KG1 (cell line): ENCODE measurements around the gene ELMO1.
A peak's percentile ranks its signal among the peaks of the same experiment; 100 is the strongest.

Experiments
- DNase-seq: peaks from one replicate; lab custom pipeline; 2025; lab: John Stamatoyannopoulos, UW

The ELMO1 gene

DNA sequence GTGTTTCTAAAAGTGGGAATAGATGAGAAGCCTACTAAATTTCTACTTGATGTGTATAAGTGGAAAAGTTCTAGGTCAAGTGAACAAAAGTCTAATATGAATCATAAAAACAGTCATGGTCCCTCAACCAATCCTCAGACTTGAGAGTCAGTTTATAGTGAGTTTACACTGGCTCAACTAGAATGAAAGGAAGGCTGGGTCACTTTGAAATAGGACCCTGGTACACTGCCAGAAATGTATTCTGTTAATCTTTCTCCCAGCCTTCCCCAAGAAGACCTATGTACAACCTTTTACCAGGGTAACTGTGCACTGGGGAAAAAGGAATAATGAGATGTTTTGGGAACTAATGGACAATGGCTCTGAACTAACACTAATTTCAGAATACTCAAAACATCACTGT lies 17.3 kb downstream of the ELMO1 start:
- DNase-seq, result no peak

DNA sequence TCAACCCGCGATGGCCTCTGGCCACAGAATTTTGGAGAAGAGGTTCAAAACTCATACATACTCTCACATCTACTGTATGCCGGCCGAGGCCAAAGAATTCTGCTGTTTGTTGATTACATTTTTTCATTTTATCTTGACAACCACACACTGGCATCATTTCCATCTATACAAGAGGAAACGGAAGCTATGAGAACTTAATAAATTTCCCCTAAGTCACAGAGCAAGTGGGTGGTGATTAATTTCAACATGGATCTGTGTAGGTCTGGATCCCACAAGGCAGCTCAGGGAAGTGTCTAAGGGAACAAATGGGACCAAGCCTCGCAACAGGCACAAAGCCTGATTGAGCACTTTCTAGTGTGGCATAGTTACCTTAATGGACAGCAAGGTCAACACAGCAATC lies 18.0 kb downstream of the ELMO1 start:
- no peak for DNase-seq

DNA sequence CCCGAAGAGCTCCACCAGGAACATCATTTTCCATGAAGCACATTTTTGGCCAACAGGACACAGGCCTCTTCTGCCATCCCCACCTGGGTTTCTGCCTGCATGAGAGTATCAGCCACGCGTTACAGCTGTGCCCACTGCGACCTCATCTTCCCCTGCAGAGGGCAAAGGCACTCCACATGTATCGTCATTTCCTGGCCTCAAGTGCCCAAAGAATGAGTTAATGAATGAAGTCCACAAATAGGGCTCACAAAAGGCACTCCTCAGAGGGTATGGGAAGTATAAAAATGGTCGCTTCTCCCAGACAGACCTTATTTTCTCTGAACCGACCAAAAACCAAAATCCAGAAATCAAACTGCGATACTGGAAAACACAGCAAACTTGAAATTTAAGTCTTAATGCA lies 18.5 kb downstream of the ELMO1 start:
- DNase-seq, result no peak

DNA sequence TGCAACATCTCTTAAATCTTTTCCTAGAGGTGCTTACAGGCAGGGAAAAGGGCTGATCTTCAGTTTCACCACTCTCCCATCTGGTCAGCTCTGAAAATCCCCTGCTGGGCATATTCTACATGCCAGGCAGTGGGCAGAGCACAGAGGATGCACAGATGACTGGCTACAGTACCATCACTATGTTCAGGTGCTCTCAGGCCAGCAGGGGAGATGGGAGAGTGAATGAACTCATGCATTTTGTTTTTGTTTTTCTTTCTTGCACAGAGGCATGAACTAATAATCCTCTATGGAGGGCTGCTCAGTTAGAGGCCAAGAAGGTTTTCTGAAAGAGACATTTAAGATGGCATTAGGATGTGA lies 19.3 kb downstream of the ELMO1 start:
- DNase-seq, result no peak

DNA sequence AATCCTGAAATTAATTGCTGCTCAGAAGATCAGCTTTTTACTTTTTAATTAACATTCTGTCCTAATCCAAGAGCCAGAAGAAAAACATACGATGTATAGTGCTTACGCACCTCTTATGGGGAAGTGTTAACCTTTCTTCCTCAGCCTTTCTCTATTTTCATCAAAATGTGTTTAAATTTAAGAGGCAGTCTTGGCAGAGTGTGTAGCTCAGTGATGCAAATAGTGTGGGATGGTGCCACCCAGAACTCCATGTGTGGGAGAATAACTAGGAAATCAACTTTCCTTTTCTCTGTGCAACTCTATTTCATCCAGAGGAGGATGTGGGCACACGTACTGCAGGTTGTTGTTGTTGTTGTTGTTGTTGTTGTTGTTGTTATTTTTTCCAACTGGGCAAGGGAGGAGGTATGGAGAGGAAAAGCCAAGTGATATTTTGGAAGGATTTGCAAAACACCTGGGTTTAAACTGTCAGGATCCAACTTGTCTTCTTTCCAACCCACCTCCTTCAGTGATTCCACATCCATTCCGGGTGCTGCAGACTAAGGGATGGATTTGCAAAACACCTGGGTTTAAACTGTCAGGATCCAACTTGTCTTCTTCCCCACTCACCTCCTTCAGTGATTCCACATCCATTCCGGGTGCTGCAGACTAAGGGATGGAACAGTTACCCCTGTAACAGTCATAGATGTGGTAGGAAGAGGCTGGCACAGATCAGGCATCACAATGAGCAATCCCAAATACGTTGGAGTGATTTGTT lies 19.8 kb downstream of the ELMO1 start:
- DNase-seq, result no peak

DNA sequence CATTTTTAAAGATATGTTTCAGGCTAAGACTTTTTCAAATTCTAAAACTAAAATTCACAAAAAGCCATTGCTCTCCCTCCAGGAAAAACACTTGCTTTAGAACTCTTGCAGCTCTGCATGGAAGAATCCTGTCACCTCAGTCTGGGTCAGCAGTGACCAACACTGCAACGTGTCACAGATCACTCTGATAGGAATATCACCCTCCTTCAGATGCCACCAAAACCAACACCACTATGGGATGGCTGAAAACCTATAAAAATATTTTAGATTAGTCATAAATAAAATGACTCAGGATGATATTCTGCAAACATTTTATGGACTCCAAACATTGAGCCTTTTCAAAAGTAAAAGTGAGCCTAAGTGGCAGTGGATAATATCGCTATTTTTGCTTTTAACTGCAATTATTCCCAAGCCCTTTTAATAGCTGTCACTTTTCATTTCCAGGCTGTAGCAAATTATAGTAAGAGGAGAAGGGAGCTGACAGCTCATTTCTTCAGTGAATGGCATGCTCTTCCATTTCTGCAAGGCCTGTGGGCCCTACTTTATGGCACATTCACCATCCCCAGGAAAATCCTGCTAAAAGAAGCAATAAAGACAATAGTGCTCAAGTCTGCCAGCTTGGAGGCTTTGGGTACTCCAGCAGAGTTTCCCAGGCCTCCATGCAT lies 21.3 kb downstream of the ELMO1 start:
- DNase-seq, result no peak

DNA sequence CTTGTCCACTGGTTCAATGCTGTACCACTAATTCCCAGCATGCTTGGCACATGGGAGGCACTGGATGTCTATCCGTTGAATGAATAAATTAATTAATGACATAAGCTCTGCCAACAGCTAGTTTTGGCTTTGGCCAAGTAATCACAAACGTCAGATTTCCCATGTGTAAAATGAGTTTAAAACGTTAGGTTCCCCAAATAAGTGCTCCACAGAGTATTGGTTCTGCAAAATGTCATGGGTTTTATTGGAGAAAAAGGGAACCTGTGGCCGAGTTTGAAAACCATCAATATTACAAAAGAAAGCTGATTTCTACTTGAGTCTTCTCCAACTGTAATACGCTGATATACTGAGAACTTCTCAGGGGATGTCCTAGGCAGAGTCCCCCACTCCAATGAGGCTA lies 23.2 kb downstream of the ELMO1 start:
- DNase-seq, result no peak

DNA sequence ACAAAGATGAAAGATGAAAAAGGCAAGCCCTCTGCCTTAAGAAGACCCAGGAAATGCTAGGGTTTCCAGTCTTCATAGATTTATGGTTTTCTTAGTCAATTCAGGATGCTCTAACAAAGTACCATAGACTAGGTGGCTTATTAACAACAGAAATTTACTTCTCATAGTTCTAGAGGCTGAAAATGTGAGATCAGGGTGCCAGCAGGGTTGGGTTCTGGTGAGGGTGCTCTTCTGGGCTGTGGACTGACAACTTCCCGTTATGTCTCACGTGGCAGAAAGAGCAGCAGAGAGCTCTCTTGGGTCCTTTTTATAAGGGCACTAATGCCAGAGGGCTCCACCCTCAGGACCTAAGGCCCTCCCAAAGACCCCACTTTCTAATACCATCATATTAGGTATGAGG lies 23.7 kb downstream of the ELMO1 start:
- DNase-seq, result no peak

DNA sequence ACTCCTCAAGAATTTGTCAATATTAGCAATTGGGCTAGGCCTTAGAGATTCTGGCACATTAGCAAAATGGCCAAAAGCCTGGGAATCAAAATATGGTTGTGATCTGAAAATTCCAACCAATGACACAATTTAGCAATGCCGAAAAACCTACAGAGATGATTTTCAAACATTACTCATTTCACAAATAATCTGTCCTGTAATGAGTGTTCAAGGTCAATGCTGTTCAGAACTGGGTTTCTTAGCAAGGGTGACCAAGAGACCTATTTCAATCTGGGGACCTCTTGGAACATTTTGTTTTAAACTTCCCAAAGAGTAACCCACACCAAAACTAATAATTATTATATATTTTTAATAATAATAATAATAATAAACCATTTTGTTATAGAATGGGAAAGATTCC lies 24.1 kb downstream of the ELMO1 start:
- no peak for DNase-seq

DNA sequence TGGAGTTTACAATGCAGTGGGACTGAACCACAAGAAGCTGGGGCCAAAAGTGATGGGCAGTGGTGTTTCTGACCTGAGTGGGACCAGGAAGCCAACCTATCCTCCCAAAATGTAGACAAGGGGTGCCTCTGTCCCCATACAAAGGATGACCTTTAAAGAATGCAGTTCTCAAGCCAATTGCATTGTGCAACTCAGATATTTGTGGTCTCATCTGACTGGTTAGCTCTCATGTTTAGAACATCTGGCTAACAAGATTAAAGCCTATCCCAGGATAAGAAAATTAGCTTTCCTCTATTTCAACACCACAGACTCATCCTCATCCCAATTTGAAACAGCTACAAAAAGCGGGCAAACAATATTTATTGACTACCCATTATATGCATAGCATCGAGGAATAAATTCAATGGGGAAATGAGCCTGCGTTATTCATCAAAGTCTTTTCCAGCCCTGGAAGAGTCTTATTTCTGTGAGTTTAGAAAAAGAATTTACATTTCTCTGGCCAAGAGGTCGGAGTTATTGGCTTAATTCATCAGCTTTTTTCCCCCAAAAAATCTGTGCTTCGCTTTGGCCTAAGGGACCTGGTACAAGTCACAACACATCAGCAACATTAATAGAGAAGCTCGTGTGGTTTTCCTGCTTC lies 26.7 kb downstream of the ELMO1 start:
- DNase-seq, result no peak

DNA sequence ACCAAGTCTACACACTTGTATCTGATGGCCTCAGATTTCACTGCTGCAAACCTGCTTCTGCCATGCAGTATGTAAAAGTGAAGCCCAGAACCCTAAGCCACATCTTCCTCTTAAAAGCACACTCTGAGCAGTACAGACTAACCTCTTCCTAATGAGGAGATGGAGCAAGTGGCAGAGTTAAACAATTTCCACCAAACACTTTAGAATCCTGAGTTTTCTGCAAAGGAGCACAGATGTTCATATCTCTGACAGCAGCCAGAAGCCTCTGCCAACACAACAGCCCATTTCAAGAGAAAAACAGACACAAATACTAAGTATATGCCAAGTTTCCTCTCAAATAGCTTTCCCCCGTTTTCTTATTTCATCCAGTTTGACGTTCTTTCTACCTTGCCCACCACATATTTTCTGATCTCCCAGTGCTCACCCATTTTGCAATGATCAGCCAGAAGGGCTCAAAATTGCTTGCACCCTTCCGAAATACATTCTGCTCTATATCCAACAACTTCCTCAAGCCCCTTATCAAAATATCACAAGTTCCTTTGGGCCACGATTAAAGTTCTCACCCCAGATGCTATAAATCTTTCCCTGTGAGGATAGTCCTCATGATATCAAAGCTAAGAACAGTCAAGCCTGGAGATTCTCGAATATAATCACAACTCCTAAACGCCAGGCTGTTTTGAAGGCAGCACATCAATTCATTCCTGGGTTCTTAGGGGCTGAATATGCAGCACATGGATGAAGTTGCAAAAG lies 27.5 kb downstream of the ELMO1 start:
- DNase-seq, result no peak

DNA sequence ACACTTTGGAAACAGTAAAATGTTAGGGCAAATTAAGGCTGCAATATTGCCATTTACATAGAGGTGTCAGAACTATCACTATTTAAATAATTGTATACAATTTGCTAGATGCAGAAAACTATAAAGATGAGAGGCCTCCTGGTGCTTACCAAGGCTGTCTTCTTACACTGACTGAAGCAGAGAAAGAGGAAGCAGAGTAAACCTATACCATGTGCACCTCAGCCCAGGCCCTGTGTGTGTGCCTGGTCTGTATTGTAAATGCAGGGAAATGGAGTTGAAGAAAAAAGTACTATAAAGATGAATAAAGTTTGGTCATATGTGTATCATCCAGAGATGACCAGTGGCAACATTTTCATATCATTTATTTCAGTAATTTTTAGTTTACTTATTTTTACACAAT lies 29.2 kb downstream of the ELMO1 start:
- peak; percentile 39 for DNase-seq

DNA sequence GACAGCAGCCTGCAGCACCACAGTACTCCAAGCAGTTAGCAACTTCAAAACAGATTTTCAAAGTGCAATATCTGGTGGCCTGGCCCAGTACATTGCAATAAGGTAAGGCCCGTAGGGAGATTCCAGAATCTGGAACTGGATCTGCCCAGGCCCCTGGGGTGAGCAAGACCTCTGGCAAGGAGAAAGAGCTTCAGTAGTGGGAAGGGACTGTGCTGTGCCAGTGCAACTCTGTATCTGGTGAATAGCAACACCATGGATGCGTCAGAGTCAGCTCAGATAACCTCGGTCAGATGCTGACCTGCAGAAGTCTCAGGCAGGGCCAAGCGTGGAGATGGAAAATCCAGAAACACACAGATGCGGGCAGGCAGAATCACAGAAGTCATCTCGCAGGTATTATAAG lies 30.3 kb downstream of the ELMO1 start:
- DNase-seq, result no peak

DNA sequence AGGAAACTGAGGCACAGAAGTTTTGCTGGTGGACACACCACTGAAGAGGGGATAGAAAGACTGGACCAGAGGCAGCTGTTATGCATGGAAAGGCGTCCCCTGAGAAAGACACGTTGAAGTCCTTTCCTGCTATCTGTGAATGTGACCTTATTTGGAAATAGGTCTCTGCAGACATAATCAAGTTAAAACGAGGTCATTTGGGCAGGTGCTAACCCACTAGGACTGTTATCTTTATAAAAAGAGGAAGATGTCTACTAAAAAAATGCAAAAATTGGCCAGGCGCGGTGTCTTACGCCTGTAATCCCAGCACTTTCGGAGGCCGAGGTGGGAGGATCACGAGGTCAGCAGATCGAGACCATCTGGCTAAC lies 31.6 kb downstream of the ELMO1 start:
- DNase-seq, result no peak

DNA sequence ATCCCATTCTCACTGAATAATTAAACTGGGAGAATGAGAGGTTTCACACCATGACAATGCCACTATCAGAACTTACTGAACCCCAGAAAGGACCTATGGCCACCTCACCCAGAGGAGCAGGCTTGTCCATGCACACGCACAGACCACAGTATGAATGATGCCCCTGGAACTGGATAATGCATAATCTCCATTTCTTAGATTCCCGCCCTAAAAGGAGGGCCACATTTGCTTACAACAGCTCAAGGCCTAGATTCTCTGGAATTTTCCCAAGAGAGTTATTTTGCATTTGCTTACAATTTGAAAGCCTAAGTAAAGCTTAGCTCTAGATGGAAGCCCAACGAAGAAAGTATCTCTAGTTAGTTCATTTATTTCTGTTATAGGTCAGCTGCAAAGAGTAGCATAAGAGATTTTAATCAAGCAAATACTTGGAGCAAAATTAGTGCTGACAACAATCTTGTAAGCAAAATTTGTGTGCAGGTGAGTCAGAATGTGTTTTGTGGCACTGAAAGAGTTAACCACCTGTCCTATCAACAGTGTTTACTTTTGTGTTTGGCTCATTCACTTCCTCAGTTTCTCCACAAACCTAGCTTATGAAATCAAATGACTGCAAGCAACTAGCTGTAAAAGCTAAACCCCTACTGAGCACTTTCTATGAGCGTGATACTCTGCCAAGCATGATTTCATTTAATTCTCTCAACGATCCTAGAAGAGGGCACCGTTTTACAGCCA lies 32.1 kb downstream of the ELMO1 start:
- DNase-seq, result no peak

DNA sequence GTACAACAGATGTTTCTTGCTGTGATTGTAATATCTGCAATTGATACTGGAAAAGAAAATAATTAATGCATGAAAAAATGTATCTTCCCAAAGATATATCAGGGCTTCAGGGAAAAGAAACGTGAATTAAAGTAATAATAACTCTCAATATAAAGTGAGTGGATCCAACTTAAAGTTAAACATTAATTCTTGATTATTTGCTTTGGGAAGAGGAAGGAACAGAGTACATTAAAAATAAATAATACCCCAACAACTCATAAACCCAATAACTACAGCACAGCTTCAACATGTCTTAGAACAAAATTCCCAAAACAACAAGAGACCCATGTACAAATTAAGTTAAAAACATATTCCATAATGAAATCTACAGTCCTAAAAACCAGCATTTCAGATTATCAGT lies 33.0 kb downstream of the ELMO1 start:
- DNase-seq, result no peak

DNA sequence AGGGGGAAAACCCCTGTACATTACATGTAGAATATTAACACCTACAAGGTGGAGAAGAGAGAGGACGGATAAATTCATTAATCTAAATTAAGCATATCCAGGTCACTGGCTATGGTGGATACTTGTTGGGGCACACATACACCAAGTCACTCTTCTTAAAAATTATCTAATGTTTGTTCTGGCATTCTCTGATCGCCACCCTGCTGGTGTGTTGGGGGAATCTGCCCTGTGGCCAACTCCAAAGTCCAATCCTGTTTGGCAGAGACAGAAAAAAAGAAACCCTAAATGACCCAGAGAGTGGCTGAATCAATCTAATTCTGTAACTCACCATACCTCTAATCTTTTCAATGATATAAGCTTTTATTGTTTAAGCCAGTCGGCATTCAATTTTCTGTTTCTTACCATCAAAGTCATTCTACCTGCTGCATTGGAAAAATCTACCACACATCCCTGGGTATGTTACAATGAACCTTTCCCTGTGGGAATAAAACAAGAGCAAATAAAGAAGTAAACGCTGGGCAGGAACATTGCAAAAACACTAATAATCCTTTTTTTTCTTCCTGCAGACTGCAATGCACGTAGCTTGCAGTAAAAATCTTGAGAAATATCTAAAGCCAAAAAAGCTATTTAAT lies 34.2 kb downstream of the ELMO1 start:
- no peak for DNase-seq

DNA sequence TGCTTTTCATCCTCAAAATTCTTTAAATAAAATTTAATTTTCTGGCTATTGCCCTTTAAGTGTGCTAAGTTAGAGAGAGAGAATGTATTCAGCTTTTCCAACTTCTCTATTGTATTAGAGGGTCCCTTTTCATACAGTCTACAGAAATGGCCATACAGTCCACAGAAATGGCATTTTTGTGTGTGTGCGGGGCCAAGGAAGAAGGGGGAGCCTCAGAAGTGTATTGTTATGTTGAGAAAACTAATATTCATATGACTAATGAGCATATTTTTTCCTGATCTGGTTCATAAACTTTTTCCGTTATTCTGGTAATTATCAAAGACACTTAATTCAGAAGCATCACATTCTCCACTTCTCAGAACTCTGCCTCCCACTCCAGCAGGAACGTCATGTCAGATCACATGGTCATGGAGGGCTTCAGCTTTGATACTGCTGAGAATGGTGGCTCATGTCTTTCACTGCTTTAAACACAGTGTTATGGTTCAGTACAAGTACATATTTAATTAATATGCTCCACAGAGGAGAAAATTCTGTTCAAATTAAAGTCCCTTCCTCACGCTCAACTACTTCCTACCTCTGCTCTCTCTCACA lies 37.1 kb downstream of the ELMO1 start:
- DNase-seq, result no peak

DNA sequence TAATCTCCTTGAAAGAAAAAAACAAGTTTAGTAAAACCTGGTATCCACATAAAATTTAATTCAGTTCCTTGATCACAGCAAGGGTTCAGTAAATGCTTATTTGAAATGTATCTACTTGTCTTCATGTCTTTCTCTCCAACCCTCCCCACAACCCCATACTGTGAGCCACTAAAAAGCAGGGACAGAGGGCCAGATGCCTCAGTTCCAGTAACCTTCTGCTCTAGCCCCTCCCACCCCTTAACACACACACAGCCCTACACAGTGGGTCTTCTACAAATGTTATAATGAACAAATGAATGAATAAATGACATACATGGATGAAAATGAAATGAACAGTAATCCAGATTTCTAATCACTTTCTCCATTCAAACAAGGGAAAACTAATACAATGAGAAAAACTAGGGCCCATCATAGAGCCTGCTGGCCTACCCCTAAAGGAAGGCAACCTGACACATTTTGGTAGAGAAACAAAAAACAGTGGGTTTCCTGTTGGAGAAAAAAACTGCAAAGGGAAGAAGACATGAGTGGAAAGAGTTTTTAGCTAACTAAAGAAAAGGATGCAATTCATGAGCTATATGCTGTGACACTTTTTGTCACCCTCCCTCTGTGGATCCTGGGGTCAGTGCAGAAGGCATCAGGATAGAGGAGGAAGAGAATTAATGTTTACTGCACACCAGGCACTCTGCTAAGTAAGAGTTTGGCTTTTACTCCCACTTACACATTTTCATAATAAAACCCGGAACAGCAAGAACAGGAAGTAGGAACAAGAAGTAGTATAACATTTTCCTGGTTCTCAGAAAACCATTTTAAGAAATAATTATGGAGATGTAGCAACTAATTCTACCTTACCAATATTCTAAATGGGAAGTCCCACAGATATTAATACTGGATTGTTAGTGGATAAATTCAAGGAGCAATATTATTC lies 38.1 kb downstream of the ELMO1 start:
- no peak for DNase-seq

DNA sequence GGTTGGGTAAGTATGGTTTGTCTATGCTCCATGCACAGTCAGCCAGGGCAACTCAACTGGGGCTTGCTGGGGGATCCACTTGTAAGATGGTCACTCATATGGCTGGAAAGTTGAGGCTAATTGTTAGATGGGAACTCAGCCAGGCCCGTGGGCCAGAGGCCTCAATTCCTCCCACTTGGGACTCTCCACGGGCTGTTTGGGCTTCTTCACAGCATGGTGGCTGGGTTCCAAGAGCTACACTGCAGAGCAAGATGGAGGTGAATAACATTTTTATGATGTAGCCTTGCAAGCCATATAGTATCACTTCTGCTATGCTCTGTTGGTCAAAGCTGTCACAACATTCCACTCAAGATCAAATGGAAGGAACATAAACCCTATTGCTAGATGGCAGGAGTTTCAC lies 39.2 kb downstream of the ELMO1 start:
- DNase-seq, result no peak
